ENCODE results near the gene TFB1M. TPM values are rescaled to one million over a fixed set of nuclear protein-coding genes. Genes with fewer than 3 reads are reported as not detected.

Gene TFB1M
- total RNA-seq, 4 donors from 2014 or later, result 3.2 to 43.4 (median 16.5) TPM

GRCh38 chr6:155309150-155309549, 5.1 kb downstream of the TFB1M start:
- peaks cover 0 to 21% (median 4%) of the 10 kb centered on the region in 4 donors for H3K36me3 ChIP-seq
- H3K4me1 ChIP-seq, result peaks cover 0 to 11% (median 5%) of the 10 kb centered on the region in 4 donors
- H3K9me3 ChIP-seq, result no peaks in the 10 kb centered on the region
- no peak for TF ChIP-seq CTCF (IDR thresholded peaks at IDR 0.05)
- TF ChIP-seq POLR2A (IDR thresholded peaks at IDR 0.05), result no peak
- no peak for TF ChIP-seq POLR2AphosphoS5 (IDR thresholded peaks at IDR 0.05)
- no peak for TF ChIP-seq EP300 (IDR thresholded peaks at IDR 0.05; ENCODE audit: low read depth)
- DNase-seq, result no peak
- intact Hi-C loops (cut with DNase I; ENCODE audit: low total_unique reads) (no loop called here), in situ Hi-C loops (cut with MboI; ENCODE audit: low pct_ligation_motif_present in 1 of 4, low pct_unique_long_range_greater_than_20kb in 1 of 4, low sequenced_read_pairs in 3 of 4) (no loop called here)
- 88 to 92% methylated on average over 4 of the region's 4 CpGs for WGBS, 2 donors (ENCODE audit: low coverage in 1 of 2)
- no peak overlapping the region for H3K27ac ChIP-seq
- no peaks in the 10 kb centered on the region for H3K27me3 ChIP-seq
- H3K4me3 ChIP-seq, result no peak overlapping the region

GRCh38 chr6:155306958-155307357, 7.3 kb downstream of the TFB1M start:
- in situ Hi-C loops (cut with MboI; ENCODE audit: low pct_ligation_motif_present in 1 of 4, low pct_unique_long_range_greater_than_20kb in 1 of 4, low sequenced_read_pairs in 3 of 4), result no loop called here
- WGBS, 2 donors (ENCODE audit: low coverage in 1 of 2), result 82% methylated on average over 2 of the region's 2 CpGs; no CpG with 5 or more reads in 1 of the 2 donors
- TF ChIP-seq CTCF (IDR thresholded peaks at IDR 0.05) (no peak), EP300 (IDR thresholded peaks at IDR 0.05; ENCODE audit: low read depth) (no peak)
- H3K36me3 ChIP-seq, result peaks cover 0 to 28% (median 4%) of the 10 kb centered on the region in 4 donors
- no peak overlapping the region for H3K4me3 ChIP-seq
- no peak overlapping the region for H3K27ac ChIP-seq
- intact Hi-C loops (cut with DNase I; ENCODE audit: low total_unique reads), result no loop called here
- DNase-seq, result no peak
- H3K27me3 ChIP-seq, result no peaks in the 10 kb centered on the region
- H3K4me1 ChIP-seq, result no peaks in the 10 kb centered on the region
- H3K9me3 ChIP-seq, result no peaks in the 10 kb centered on the region

GRCh38 chr6:155303361-155303870, 10.9 kb downstream of the TFB1M start:
- no peak overlapping the region for H3K4me3 ChIP-seq
- no peak for DNase-seq
- 66 to 71% methylated on average over 4 of the region's 4 CpGs for WGBS, 2 donors (ENCODE audit: low coverage in 1 of 2)
- H3K4me1 ChIP-seq, result no peaks in the 10 kb centered on the region
- intact Hi-C loops (cut with DNase I; ENCODE audit: low total_unique reads), result no loop called here
- no peaks in the 10 kb centered on the region for H3K27me3 ChIP-seq
- H3K27ac ChIP-seq, result no peak overlapping the region
- in situ Hi-C loops (cut with MboI; ENCODE audit: low pct_ligation_motif_present in 1 of 4, low pct_unique_long_range_greater_than_20kb in 1 of 4, low sequenced_read_pairs in 3 of 4), result no loop called here
- H3K36me3 ChIP-seq, result peaks cover 0 to 18% (median 0%) of the 10 kb centered on the region in 4 donors
- no peak for TF ChIP-seq POLR2A (IDR thresholded peaks at IDR 0.05)
- TF ChIP-seq CTCF (IDR thresholded peaks at IDR 0.05), result no peak
- no peak for TF ChIP-seq POLR2AphosphoS5 (IDR thresholded peaks at IDR 0.05)
- TF ChIP-seq EP300 (IDR thresholded peaks at IDR 0.05; ENCODE audit: low read depth), result no peak
- no peaks in the 10 kb centered on the region for H3K9me3 ChIP-seq

GRCh38 chr6:155301867-155302266, 12.4 kb downstream of the TFB1M start:
- Histone ChIP-seq H3K4me3 (no peak overlapping the region), H3K27me3 (no peaks in the 10 kb centered on the region), H3K27ac (no peak overlapping the region), H3K4me1 (no peaks in the 10 kb centered on the region), H3K9me3 (no peaks in the 10 kb centered on the region), H3K36me3 (peaks cover 0 to 23% (median 5%) of the 10 kb centered on the region in 4 donors)
- 89 to 100% methylated on average over 2 of the region's 2 CpGs for WGBS, 2 donors (ENCODE audit: low coverage in 1 of 2)
- no peak for DNase-seq
- in situ Hi-C loops (cut with MboI; ENCODE audit: low pct_ligation_motif_present in 1 of 4, low pct_unique_long_range_greater_than_20kb in 1 of 4, low sequenced_read_pairs in 3 of 4) (no loop called here), intact Hi-C loops (cut with DNase I; ENCODE audit: low total_unique reads) (no loop called here)
- no peak for TF ChIP-seq POLR2A (IDR thresholded peaks at IDR 0.05)
- TF ChIP-seq CTCF (IDR thresholded peaks at IDR 0.05), result no peak
- TF ChIP-seq POLR2AphosphoS5 (IDR thresholded peaks at IDR 0.05), result no peak
- TF ChIP-seq EP300 (IDR thresholded peaks at IDR 0.05; ENCODE audit: low read depth), result no peak

Data from transverse colon (tissue), 4 donors.